Endothelial cell (in vitro differentiated cells): ENCODE data around the gene SNAP25. TPM values are rescaled to one million over a fixed set of nuclear protein-coding genes. Genes with fewer than 3 reads are reported as not detected.

Experiments
- DNase-seq: peaks from one replicate; pipeline ENCODE4 v3.0.0; 2021; ENCODE audit warnings: low spot score
- H3K27ac Mint-ChIP-seq: one replicate; pipeline ENCODE4 v1.8.0; 2021; ENCODE audit warnings: mixed read lengths, inconsistent platforms; ENCODE audit not compliant: unreplicated experiment
- H3K27me3 Mint-ChIP-seq: one replicate; pipeline ENCODE4 v1.8.0; 2021; ENCODE audit warnings: mild to moderate bottlenecking, moderate library complexity, mixed read lengths, inconsistent platforms; ENCODE audit not compliant: unreplicated experiment
- H3K36me3 Mint-ChIP-seq: one replicate; pipeline ENCODE4 v1.8.0; 2021; ENCODE audit warnings: mild to moderate bottlenecking, low read depth, mixed read lengths, inconsistent platforms; ENCODE audit not compliant: unreplicated experiment
- H3K4me1 Mint-ChIP-seq: one replicate; pipeline ENCODE4 v1.8.0; 2021; ENCODE audit warnings: mild to moderate bottlenecking, mixed read lengths, inconsistent platforms; ENCODE audit not compliant: unreplicated experiment
- H3K4me3 Mint-ChIP-seq: one replicate; pipeline ENCODE4 v1.8.0; 2021; ENCODE audit warnings: mild to moderate bottlenecking, mixed read lengths, inconsistent platforms; ENCODE audit not compliant: unreplicated experiment
- H3K9me3 Mint-ChIP-seq: one replicate; pipeline ENCODE4 v1.8.0; 2021; ENCODE audit warnings: mixed read lengths, inconsistent platforms; ENCODE audit not compliant: unreplicated experiment
- total RNA-seq: library from RNA; stranded (reverse); fragmentation: NEBNext Ultra II Directional; extraction: Animal tissue kit (Norgen Biotek cat#: 25700); gene quantifications from one replicate; pipeline ENCODE4 v1.2.1, GENCODE V29; 2021; ENCODE audit not compliant: unreplicated experiment
- TF ChIP-seq, protein P1 (sequence below): fragments of 200-600 bp; sonication (generic); IDR thresholded peaks from one replicate; pipeline ENCODE4 v1.5.0; 2021; ENCODE audit warnings: antibody characterized with exemption; ENCODE audit not compliant: unreplicated experiment

Gene SNAP25
- total RNA-seq, 1 donor from 2014 or later: 0.38 TPM

GRCh38 chr20:10342152-10342551 is 123.5 kb downstream of the SNAP25 start:
- no peak for DNase-seq
- no peak overlapping the region for H3K4me3 Mint-ChIP-seq
- H3K27me3 Mint-ChIP-seq: no peaks in the 10 kb centered on the region
- H3K9me3 Mint-ChIP-seq: no peaks in the 10 kb centered on the region
- no peaks in the 10 kb centered on the region for H3K36me3 Mint-ChIP-seq
- no peaks in the 10 kb centered on the region for H3K4me1 Mint-ChIP-seq
- TF ChIP-seq, protein P1, sequence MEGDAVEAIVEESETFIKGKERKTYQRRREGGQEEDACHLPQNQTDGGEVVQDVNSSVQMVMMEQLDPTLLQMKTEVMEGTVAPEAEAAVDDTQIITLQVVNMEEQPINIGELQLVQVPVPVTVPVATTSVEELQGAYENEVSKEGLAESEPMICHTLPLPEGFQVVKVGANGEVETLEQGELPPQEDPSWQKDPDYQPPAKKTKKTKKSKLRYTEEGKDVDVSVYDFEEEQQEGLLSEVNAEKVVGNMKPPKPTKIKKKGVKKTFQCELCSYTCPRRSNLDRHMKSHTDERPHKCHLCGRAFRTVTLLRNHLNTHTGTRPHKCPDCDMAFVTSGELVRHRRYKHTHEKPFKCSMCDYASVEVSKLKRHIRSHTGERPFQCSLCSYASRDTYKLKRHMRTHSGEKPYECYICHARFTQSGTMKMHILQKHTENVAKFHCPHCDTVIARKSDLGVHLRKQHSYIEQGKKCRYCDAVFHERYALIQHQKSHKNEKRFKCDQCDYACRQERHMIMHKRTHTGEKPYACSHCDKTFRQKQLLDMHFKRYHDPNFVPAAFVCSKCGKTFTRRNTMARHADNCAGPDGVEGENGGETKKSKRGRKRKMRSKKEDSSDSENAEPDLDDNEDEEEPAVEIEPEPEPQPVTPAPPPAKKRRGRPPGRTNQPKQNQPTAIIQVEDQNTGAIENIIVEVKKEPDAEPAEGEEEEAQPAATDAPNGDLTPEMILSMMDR: no peak
- no peak overlapping the region for H3K27ac Mint-ChIP-seq

DNA sequence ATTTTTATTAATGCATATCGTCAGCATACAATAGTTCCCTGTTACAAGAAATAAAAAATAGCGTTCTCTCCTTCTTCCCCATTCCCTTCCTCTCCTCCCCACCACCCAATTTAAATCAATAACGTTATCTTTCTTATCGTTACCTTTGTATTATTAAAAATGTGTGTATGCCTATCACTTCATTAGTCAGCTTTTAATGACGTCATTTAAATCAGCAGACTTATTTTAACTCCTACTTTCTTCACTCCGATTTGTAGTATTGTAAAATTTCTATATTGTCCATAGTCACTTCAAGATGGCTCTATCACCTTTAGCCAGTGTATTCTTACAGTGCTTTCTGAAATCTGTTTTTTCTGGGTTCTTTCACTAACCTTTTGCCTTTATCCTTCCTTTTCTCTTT is 126.3 kb downstream of the SNAP25 start:
- no peaks in the 10 kb centered on the region for H3K27me3 Mint-ChIP-seq
- no peaks in the 10 kb centered on the region for H3K36me3 Mint-ChIP-seq
- no peak overlapping the region for H3K4me3 Mint-ChIP-seq
- TF ChIP-seq, protein P1: no peak
- H3K9me3 Mint-ChIP-seq: no peaks in the 10 kb centered on the region
- H3K27ac Mint-ChIP-seq: no peak overlapping the region
- no peaks in the 10 kb centered on the region for H3K4me1 Mint-ChIP-seq
- DNase-seq: no peak

GRCh38 chr20:10347086-10347880 is 128.7 kb downstream of the SNAP25 start:
- peaks cover 12% of the 10 kb centered on the region for H3K4me1 Mint-ChIP-seq
- H3K27ac Mint-ChIP-seq: no peak overlapping the region
- H3K36me3 Mint-ChIP-seq: no peaks in the 10 kb centered on the region
- H3K4me3 Mint-ChIP-seq: no peak overlapping the region
- DNase-seq: no peak
- H3K9me3 Mint-ChIP-seq: no peaks in the 10 kb centered on the region
- no peaks in the 10 kb centered on the region for H3K27me3 Mint-ChIP-seq
- TF ChIP-seq, protein P1: no peak

GRCh38 chr20:10349118-10349517 is 130.5 kb downstream of the SNAP25 start:
- H3K9me3 Mint-ChIP-seq: no peaks in the 10 kb centered on the region

More at GRCh38 chr20:10349118-10349517, 130.5 kb downstream of the SNAP25 start:
- no peak overlapping the region for H3K4me3 Mint-ChIP-seq
- no peaks in the 10 kb centered on the region for H3K27me3 Mint-ChIP-seq
- H3K27ac Mint-ChIP-seq: no peak overlapping the region
- TF ChIP-seq, protein P1: no peak
- no peak for DNase-seq
- peaks cover 22% of the 10 kb centered on the region for H3K4me1 Mint-ChIP-seq
- H3K36me3 Mint-ChIP-seq: no peaks in the 10 kb centered on the region
